Stimulated activated CD8-positive, alpha-beta memory T cell treated with anti-CD3 and anti-CD28 coated beads, Interleukin-2, amount 100 ng/mL, for 48 hours (primary cell): ENCODE results near the gene ADGRF5.
"Not testable (repeated sequence)": the region's sequence is repeated elsewhere in the genome, so short reads cannot be mapped to it uniquely, and the experiment has no call there.

Experiments
- DNase-seq, 2 donors: peaks; one replicate each; pipeline ENCODE4 v3.0.0-alpha.2; 2020; ENCODE audit warnings: low read depth in 2 of 2

The ADGRF5 gene

DNA sequence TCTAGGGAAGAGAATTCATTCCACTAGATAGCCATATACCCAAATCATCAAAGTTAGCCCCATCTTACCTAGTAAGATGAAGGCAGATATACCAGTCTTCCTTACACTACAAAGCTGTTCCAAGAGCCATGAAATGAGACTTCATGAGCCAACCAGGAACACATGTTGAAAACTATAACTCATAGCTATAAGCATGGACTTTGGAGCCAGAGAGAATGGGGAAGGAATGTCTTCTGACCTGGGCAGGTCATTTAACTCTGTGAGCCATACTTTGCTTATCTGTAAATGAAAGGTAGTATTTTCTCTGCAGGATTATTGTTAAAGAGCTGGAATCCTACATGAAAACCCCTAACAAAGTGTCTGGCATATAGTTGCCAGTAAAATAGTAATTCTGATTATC lies 27.3 kb downstream of the ADGRF5 start:
- DNase-seq: no peak

- DNase-seq: no peak
These were observed 28.1 kb downstream of the ADGRF5 start for GRCh38 chr6:46893648-46894047.

DNA sequence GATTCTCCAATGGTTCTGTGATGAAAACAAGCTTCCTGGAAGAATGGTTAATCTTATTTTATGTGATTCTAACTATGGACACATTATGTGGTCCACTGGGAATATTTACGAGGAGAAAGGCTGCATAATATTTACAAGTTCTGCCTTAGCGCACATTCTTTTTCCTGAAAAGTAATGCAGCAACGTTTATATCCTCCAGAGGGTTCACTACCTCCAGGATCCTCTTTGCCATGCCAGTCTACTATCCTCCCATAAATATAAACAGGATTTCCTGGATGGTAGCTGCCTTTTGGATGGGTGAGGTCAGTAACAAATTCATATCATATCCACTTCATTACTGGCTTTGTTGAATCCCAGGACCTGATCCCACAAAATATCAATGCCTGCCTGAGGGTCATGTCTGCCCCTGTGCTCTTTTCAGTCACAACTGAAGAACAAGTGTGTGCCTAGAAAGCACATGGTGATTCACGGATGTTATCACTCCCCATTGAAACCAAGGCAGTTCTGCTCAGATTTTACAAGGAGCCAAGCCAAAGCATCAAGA lies 30.4 kb downstream of the ADGRF5 start:
- no peak for DNase-seq

DNA sequence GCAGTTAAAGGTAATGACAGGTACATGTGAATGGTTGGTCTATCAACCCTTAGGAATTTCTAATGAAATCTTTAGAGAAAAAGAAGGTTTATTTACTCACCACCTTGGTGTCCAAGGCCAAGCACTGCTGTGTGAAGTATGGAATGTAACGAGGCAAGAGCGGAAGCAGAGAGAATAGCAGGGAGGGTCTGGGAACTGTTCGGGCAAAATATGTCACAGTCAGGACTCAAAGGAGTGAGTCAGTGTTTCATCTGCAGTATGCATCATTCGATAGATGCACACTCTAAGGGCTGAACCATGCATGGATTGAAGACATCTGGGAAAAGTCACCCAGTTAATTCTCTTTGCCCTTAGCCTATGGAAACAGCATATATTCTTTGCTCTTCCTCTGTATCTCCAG lies 33.2 kb downstream of the ADGRF5 start:
- DNase-seq: no peak

DNA sequence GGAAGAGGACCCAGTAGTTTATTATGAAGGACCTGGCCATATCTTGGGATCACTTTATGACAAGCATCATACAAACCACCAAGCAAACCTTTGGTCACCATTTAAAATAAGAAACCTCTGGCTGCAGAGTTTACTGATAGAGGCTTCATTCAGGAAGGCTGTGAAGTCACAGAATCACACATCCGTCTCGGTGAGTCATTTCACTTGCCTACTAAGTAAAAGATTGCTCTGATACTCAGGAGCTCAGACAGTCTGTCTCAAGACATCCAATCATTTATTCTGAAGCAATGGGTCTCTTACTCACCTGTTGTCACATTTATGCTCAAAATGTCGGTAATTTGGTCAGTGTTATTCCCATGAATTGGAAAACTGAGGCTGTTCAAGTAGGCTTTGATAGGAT lies 33.7 kb downstream of the ADGRF5 start:
- no peak for DNase-seq

DNA sequence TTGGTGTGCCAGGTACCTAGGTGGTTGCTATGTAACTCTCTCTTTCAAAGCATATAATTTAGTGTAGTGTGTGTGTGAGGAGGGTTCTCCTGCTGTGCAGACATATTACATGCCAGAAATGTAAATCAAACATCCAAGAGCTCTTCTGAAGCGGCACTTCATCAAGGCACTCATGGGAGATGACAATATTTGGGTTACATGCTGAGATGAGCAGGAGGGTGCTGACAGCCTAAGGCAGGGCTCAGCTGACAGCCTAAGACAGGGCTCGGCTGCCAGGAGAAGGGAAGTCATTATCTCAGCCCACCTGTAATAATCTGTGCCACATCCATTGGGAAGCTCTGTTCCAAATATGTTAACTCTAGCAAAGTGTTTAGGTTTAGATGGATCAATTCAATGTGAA lies 39.1 kb downstream of the ADGRF5 start:
- DNase-seq: no peak

GRCh38 chr6:46879003-46879402 lies 42.7 kb downstream of the ADGRF5 start:
- no peak for DNase-seq

DNA sequence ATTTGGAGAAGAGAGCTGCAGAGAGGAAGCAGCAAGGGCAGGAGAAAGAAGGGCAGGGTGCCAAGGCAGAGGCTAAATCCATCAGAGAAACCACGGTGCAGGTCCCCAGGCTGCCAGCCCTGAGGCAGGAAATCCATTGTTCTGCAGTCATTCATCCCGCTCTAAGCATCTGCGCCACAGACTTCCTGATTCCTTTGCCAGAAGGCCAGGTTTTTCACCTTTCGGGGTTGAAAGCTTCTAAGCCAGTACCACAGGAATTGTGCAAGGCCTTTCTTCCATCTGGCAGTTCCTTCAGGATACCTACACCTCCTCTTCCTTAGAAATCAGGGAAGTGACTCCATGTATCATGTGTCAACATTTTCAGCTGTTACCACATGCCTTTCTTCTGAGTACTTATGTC lies 45.6 kb downstream of the ADGRF5 start:
- DNase-seq: no peak

GRCh38 chr6:46867411-46867810 lies 54.3 kb downstream of the ADGRF5 start:
- DNase-seq: no peak

GRCh38 chr6:46865221-46865620 lies 56.5 kb downstream of the ADGRF5 start:
- DNase-seq: no peak

DNA sequence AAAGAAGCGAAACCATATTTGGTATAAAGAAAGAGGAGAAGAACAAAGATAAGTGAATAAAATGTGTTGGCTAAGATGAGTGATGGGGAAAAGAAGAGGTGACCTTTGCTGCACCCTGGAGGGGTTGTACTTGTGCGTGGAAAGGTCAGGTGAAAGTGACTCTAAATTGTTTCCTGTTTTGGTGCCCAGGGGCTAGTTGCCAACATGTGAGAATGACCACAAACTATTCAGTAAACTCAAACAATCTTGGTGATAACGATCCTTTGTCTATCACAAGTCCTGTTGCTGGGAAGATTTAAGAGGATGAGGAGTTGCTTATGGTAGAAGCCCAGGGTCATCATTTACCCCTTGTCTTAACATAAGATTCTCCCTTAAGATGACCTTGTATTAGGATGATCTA lies 57.9 kb downstream of the ADGRF5 start:
- no peak for DNase-seq

DNA sequence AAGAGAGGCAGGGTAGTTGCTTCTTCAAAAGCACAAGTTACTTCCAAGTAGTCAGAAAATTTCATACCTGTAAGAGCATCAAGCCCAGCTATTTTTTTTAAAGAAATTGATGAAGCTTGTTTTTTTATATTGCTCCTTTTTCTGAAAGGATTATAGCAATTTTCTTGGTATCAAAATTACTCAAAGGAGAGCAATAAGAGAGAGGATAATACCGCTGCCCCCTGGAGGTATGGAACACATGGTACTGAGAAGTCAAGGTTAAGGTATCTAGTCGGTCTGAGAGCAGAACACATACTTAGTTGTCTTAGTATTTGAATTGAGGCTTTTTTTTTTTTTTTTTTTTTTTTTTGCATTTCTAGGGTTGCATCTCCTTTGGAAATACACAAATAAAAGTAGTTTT lies 59.4 kb downstream of the ADGRF5 start:
- DNase-seq: no peak

DNA sequence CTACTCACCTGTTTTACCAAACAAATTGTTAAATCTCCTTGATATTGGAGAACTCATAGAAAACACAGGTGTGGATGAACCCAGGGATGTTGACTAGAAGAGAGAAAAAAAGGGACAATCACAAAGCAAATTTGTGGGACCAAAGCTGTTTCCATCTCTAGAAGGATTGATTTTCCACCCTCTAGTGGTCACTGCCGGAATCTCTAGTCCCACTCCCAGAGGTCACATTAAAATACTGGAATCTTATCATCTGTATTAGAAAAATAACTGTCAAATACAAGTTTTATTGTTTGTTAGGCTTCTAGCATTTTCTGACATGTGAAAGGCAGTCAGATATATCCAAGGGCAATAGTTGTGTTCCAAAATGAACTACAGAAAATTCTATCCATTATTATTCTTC lies 65.8 kb downstream of the ADGRF5 start:
- DNase-seq: not testable (repeated sequence)

GRCh38 chr6:46851576-46851975 lies 70.2 kb downstream of the ADGRF5 start:
- DNase-seq: not testable (repeated sequence)

DNA sequence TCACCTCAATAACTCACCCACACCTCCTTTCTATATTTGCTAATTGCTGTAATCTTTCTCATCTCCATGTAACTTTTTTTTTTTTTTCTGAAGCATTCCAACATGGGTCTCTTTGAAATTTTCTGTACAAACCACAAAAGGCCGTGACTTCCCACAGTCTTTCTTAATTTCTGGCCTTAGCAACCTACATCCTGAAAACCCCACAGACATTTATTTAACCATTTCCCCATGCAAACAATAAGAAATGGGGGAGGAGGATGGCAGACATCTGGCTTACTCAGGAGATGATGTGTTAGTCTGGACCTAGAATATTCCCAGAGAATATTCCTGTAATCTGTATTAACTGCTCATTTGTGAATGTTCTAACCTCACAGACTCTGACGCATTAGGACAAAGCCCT lies 70.9 kb downstream of the ADGRF5 start:
- DNase-seq: no peak

- no peak for DNase-seq
These were observed 72.4 kb downstream of the ADGRF5 start for GRCh38 chr6:46849361-46849690.

GRCh38 chr6:46848684-46849360 lies 72.9 kb downstream of the ADGRF5 start:
- DNase-seq: peak; percentile 48 to 60

GRCh38 chr6:46845126-46845525 lies 76.6 kb downstream of the ADGRF5 start:
- DNase-seq: no peak

- not testable (repeated sequence) for DNase-seq
These were observed 79.4 kb downstream of the ADGRF5 start for GRCh38 chr6:46842252-46842846.

DNA sequence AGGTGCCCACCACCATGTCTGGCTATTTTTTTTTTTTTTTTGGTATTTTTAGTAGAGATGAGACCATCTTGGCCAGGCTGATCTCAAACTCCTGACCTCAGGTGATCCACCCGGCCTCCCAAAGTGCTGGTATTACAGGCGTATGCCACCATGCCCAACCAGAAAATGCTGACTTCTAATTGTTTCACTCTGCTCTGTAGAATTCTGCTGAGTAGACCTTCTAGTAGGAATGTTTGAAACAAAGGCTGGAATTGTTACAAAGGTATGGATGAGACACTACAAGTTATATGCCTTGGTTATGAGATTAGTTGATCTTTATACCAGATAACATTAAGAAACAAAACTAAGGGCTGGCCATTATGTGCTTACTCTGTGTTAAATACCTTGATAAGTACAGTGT lies 83.7 kb downstream of the ADGRF5 start:
- DNase-seq: no peak

- not testable (repeated sequence) for DNase-seq
These were observed 86.7 kb downstream of the ADGRF5 start for GRCh38 chr6:46834991-46835390.

DNA sequence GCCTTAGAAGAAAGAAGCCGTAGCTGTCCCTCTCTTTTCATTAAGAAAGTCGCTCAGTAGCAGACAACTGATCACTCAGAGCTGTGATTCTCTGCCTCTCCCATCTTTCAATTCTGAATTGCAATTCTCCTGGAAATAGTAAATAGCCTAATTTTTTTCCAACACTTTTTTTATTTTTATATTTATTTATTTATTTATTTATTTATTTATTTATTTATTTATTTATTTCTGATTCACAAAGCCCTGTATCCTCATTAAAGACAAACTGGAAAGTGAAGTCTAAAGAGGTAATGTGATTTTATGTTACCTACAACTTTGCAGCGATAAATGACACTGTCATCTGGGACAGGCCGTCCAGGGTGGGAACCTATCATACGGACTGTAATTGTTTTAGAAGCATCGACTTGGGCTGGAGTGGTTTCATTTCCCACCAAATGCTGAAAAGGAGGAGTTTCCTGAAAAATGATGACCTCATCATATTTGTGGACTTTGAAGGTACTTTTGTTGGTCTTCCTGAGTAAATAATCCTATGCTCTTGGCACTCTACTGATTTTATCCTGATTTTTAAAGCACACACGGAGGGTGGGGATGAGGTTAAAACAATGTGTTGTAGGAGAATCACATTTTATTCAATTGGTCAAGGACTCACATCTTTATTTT lies 87.4 kb downstream of the ADGRF5 start:
- not testable (repeated sequence) for DNase-seq

- DNase-seq: no peak
These were observed 88.9 kb downstream of the ADGRF5 start for GRCh38 chr6:46832816-46833215.
